DOHH2 (cell line): ENCODE measurements around the gene KPNA6.

Experiments
- H3F3A ChIP-seq: fragments of 200-600 bp; sonication (generic), shearing (Covaris generic); 2 replicates; pipeline ENCODE4 v1.6.0; 2016; ENCODE audit warnings: antibody characterized with exemption, mild to moderate bottlenecking; ENCODE audit not compliant: control insufficient read depth, insufficient read depth
- H3K27ac ChIP-seq: fragments of 200-600 bp; sonication (generic); 2 replicates; pipeline ENCODE4 v1.5.1; 2014; ENCODE audit warnings: low read depth, mild to moderate bottlenecking, low read length, moderate library complexity
- H3K27me3 ChIP-seq: fragments of 200-600 bp; sonication (generic); 2 replicates; pipeline ENCODE4 v1.6.1; 2014; ENCODE audit warnings: mild to moderate bottlenecking, low read length, mixed read lengths; ENCODE audit not compliant: control insufficient read depth
- H3K36me3 ChIP-seq: fragments of 200-600 bp; sonication (generic); 2 replicates; pipeline ENCODE4 v1.6.1; 2014; ENCODE audit warnings: mild to moderate bottlenecking, low read length, moderate library complexity, mixed read lengths; ENCODE audit not compliant: control insufficient read depth
- H3K4me1 ChIP-seq: fragments of 200-600 bp; sonication (generic); 2 replicates; pipeline ENCODE4 v1.6.1; 2014; ENCODE audit warnings: mild to moderate bottlenecking, low read length, mixed read lengths; ENCODE audit not compliant: control insufficient read depth
- H3K4me2 ChIP-seq: fragments of 200-600 bp; sonication (generic); 2 replicates; pipeline ENCODE4 v1.6.0; 2014; ENCODE audit warnings: mild to moderate bottlenecking, low read length, moderate library complexity
- H3K4me3 ChIP-seq: fragments of 200-600 bp; sonication (generic); 2 replicates; pipeline ENCODE4 v1.5.1; 2014; ENCODE audit warnings: mild to moderate bottlenecking, low read length, mixed read lengths
- H3K79me2 ChIP-seq: fragments of 200-600 bp; sonication (generic); 2 replicates; pipeline ENCODE4 v1.6.1; 2014; ENCODE audit warnings: mild to moderate bottlenecking, low read length, mixed read lengths; ENCODE audit not compliant: control insufficient read depth
- H3K9me2 ChIP-seq: fragments of 200-600 bp; sonication (generic); replicated peaks from 2 replicates; pipeline ENCODE4 v1.6.1; 2014; ENCODE audit warnings: mild to moderate bottlenecking, low read length, mixed read lengths; ENCODE audit not compliant: control insufficient read depth
- H3K9me3 ChIP-seq: fragments of 200-600 bp; sonication (generic); 2 replicates; pipeline ENCODE4 v1.6.1; 2014; ENCODE audit warnings: antibody characterized with exemption, low read length, mixed read lengths; ENCODE audit not compliant: control insufficient read depth, insufficient read depth
- H4K20me1 ChIP-seq: fragments of 200-600 bp; sonication (generic); 2 replicates; pipeline ENCODE4 v1.6.0; 2014; ENCODE audit warnings: low read depth, mild to moderate bottlenecking, antibody characterized with exemption, low read length, moderate library complexity; ENCODE audit not compliant: control insufficient read depth, insufficient read depth
- EZH2phosphoT487 ChIP-seq: fragments of 200-600 bp; sonication (generic); IDR thresholded peaks from 2 replicates; pipeline ENCODE4 v1.6.1; 2017; ENCODE audit warnings: borderline replicate concordance, mild to moderate bottlenecking, antibody characterized with exemption, low read length, moderate library complexity, mixed read lengths
- TF ChIP-seq, protein P1 (sequence below): fragments of 200-600 bp; sonication (generic); IDR thresholded peaks from one replicate; pipeline ENCODE4 v1.5.1; 2014; ENCODE audit warnings: antibody characterized with exemption, mild to moderate bottlenecking, low read depth, low read length; ENCODE audit not compliant: poor library complexity, severe bottlenecking

Gene KPNA6

GRCh38 chr1:32194984-32195383, 87.1 kb downstream of the KPNA6 start:
- Histone ChIP-seq H3F3A (peaks cover 9% of the 10 kb centered on the region; the same call in 1 of the 2 replicates), H3K9me2 (no peaks in the 10 kb centered on the region), H3K4me3 (no peak overlapping the region), H4K20me1 (no peaks in the 10 kb centered on the region), H3K79me2 (no peaks in the 10 kb centered on the region), H3K27me3 (no peaks in the 10 kb centered on the region), H3K9me3 (no peaks in the 10 kb centered on the region), H3K27ac (no peak overlapping the region), H3K4me2 (no peak overlapping the region), H3K4me1 (peaks cover 12% of the 10 kb centered on the region), H3K36me3 (peaks cover 84% of the 10 kb centered on the region)
- TF ChIP-seq, protein P1, sequence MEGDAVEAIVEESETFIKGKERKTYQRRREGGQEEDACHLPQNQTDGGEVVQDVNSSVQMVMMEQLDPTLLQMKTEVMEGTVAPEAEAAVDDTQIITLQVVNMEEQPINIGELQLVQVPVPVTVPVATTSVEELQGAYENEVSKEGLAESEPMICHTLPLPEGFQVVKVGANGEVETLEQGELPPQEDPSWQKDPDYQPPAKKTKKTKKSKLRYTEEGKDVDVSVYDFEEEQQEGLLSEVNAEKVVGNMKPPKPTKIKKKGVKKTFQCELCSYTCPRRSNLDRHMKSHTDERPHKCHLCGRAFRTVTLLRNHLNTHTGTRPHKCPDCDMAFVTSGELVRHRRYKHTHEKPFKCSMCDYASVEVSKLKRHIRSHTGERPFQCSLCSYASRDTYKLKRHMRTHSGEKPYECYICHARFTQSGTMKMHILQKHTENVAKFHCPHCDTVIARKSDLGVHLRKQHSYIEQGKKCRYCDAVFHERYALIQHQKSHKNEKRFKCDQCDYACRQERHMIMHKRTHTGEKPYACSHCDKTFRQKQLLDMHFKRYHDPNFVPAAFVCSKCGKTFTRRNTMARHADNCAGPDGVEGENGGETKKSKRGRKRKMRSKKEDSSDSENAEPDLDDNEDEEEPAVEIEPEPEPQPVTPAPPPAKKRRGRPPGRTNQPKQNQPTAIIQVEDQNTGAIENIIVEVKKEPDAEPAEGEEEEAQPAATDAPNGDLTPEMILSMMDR = no peak
- no peak for TF ChIP-seq EZH2phosphoT487

- Histone ChIP-seq H3K27me3 (no peaks in the 10 kb centered on the region), H3K4me1 (peaks cover 17% of the 10 kb centered on the region), H3K79me2 (no peaks in the 10 kb centered on the region), H3K9me3 (no peaks in the 10 kb centered on the region), H3K4me3 (no peak overlapping the region), H3K9me2 (no peaks in the 10 kb centered on the region), H3K36me3 (peaks cover 78% of the 10 kb centered on the region), H4K20me1 (no peaks in the 10 kb centered on the region), H3K4me2 (no peak overlapping the region), H3F3A (peaks cover 9% of the 10 kb centered on the region; the same call in 1 of the 2 replicates), H3K27ac (no peak overlapping the region)
- TF ChIP-seq, protein P1 = no peak
- TF ChIP-seq EZH2phosphoT487 = no peak
Measured at GRCh38 chr1:32195531-32195930, 87.7 kb downstream of the KPNA6 start.

GRCh38 chr1:32195972-32196823, 88.3 kb downstream of the KPNA6 start:
- H4K20me1 ChIP-seq = no peaks in the 10 kb centered on the region
- H3K4me2 ChIP-seq = no peak overlapping the region
- no peaks in the 10 kb centered on the region for H3K79me2 ChIP-seq
- peaks cover 22% of the 10 kb centered on the region for H3K4me1 ChIP-seq
- H3K36me3 ChIP-seq = peaks cover 73% of the 10 kb centered on the region
- H3F3A ChIP-seq = peaks cover 9% of the 10 kb centered on the region; the same call in 1 of the 2 replicates
- no peak overlapping the region for H3K4me3 ChIP-seq
- no peaks in the 10 kb centered on the region for H3K9me2 ChIP-seq
- TF ChIP-seq, protein P1 = no peak
- no peak for TF ChIP-seq EZH2phosphoT487
- H3K27me3 ChIP-seq = no peaks in the 10 kb centered on the region
- no peak overlapping the region for H3K27ac ChIP-seq
- H3K9me3 ChIP-seq = no peaks in the 10 kb centered on the region
